Testis (tissue), 3 donors: Measurements from ENCODE around the gene KCNH6. TPM values are rescaled to one million over a fixed set of nuclear protein-coding genes. Genes with fewer than 3 reads are reported as not detected.

ENCODE experiments used
- DNase-seq: peaks from one replicate; pipeline ENCODE4 v3.0.0-alpha.2; 2019
- H3K27ac ChIP-seq, 2 donors: fragments of 200-600 bp; sonication (generic); one replicate each; pipeline ENCODE4 v1.5.1; 2019
- H3K27me3 ChIP-seq: fragments of 200-600 bp; sonication (generic); one replicate; pipeline ENCODE4 v1.5.1; 2019
- H3K36me3 ChIP-seq: fragments of 200-600 bp; sonication (generic); one replicate; pipeline ENCODE4 v1.5.1; 2017; ENCODE audit warnings: low read depth; ENCODE audit errors: missing control alignments
- H3K4me1 ChIP-seq: fragments of 200-600 bp; sonication (generic); one replicate; pipeline ENCODE4 v1.5.1; 2019
- H3K4me3 ChIP-seq, 2 donors: fragments of 200-600 bp; sonication (generic); one replicate each; pipeline ENCODE4 v1.5.1; 2017 to 2019
- H3K9me3 ChIP-seq: fragments of 200-600 bp; sonication (generic); one replicate; pipeline ENCODE4 v1.5.1; 2017
- POLR2A ChIP-seq: fragments of 450-650 bp; IDR thresholded peaks from one replicate; pipeline ENCODE4 v1.6.1; 2017; ENCODE audit warnings: antibody characterized with exemption, mild to moderate bottlenecking, moderate library complexity
- WGBS, 2 donors: methylation state at CpG; one replicate each; pipeline ENCODE4 v1.1.5; 2018; 5-methylcytosine and 5-hydroxymethylcytosine counted together
- intact Hi-C: fragments of 100-400 bp; cut with DNase I; formaldehyde crosslinking; loops from one replicate; pipeline ENCODE4 v1.15.1; 2023; ENCODE audit warnings: low total_unique reads
- polyA plus RNA-seq: library from polyadenylated mRNA; stranded (reverse); fragments of 350-450 nt; fragmentation: Illumina TruSeq; extraction: RNeasy Lipid Tissue Mini Kit (QIAGEN cat#74804); gene quantifications from one replicate; pipeline ENCODE4 v1.2.3, GENCODE V29; 2014; ENCODE audit warnings: low read depth, low replicate concordance; ENCODE audit not compliant: insufficient read depth
- total RNA-seq, 2 donors: library from RNA; depleted of rRNA; stranded (reverse); fragments of >200 nt; gene quantifications; one replicate each; pipeline ENCODE4 v1.2.3, GENCODE V29; 2016
- TF ChIP-seq, protein P1 (sequence below), 3 experiments: fragments of 450-650 bp in 2 of 3; fragments of 200-600 bp in 1 of 3; sonication (generic) in 1 of 3; IDR thresholded peaks; one replicate each; pipeline ENCODE4 v1.5.1; 2016 to 2019; ENCODE audit warnings: antibody characterized with exemption in 3 of 3, mild to moderate bottlenecking in 2 of 3, moderate library complexity in 1 of 3

KCNH6 gene
- total and polyA plus RNA-seq, 3 donors from 2014 or later = 0.79 to 1.7 (median 0.99) TPM

GRCh38 chr17:63549289-63549945 is 26.3 kb downstream of the KCNH6 start:
- no peaks in the 10 kb centered on the region for H3K27me3 ChIP-seq
- DNase-seq = no peak
- intact Hi-C loops = loop anchor here (10.0 kb wide), 1 partner anchor 115 kb away; no protein-coding TSS in a partner anchor
- peaks cover 17% of the 10 kb centered on the region for H3K4me1 ChIP-seq
- no peaks in the 10 kb centered on the region for H3K9me3 ChIP-seq
- no peaks in the 10 kb centered on the region for H3K36me3 ChIP-seq
- 20 to 22% methylated on average over 13 of the region's 18 CpGs for WGBS, 2 donors
- TF ChIP-seq, protein P1, sequence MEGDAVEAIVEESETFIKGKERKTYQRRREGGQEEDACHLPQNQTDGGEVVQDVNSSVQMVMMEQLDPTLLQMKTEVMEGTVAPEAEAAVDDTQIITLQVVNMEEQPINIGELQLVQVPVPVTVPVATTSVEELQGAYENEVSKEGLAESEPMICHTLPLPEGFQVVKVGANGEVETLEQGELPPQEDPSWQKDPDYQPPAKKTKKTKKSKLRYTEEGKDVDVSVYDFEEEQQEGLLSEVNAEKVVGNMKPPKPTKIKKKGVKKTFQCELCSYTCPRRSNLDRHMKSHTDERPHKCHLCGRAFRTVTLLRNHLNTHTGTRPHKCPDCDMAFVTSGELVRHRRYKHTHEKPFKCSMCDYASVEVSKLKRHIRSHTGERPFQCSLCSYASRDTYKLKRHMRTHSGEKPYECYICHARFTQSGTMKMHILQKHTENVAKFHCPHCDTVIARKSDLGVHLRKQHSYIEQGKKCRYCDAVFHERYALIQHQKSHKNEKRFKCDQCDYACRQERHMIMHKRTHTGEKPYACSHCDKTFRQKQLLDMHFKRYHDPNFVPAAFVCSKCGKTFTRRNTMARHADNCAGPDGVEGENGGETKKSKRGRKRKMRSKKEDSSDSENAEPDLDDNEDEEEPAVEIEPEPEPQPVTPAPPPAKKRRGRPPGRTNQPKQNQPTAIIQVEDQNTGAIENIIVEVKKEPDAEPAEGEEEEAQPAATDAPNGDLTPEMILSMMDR (IDR thresholded peaks at IDR 0.05) = no peak
- H3K27ac ChIP-seq = peak overlapping the region; percentile 90 to 92
- H3K4me3 ChIP-seq = peak overlapping the region; percentile 84 to 94

DNA sequence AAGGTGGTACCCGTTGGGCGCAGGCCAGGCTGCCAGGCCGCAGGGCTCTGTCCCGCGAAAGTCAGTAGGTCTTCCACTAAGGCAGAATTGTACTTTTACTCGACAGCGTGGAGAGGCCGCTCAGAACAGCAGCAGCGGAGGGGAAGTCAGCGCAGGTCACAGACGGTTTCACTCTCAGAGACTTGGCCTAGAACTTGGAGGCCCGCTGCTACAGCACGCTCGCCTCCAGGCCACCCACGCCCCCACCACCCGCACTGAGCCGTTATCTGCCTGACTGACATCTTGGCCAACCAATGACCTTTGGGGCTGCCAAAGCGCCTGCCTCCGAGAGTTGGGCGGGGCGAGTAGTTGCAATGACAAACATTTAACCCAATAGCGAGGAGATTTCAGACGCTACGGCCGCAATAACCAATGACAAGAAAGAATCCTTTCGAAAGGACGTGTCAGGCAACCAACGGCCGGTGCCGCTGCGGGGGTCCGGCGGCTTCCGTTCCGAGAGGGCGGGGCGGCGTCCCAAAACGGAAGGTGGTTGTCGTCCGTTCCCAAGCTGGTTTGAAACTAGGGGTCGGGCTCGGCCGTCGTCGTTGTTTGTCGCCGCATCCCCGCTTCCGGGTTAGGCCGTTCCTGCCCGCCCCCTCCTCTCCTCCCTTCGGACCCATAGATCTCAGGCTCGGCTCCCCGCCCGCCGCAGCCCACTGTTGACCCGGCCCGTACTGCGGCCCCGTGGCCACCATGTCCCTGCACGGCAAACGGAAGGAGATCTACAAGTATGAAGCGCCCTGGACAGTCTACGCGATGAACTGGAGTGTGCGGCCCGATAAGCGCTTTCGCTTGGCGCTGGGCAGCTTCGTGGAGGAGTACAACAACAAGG is 27.0 kb downstream of the KCNH6 start, which contains the start of gene DCAF7:
TSS of gene DCAF7 (plus strand) at position 532 of the 871 bp plus-strand sequence. CDS start at position 733, 201 bp downstream.
- no peaks in the 10 kb centered on the region for H3K9me3 ChIP-seq
- H3K27me3 ChIP-seq = no peaks in the 10 kb centered on the region
- TF ChIP-seq, protein P1 (IDR thresholded peaks at IDR 0.05) = no peak
- no peak for TF ChIP-seq POLR2A
- intact Hi-C loops = loop anchor here (10.0 kb wide), 1 partner anchor 115 kb away; no protein-coding TSS in a partner anchor
- H3K4me3 ChIP-seq = peak within 1 kb of the TSS; percentile 84 to 94
- WGBS, 2 donors = 0 to 1% methylated on average over 34 to 65 of the region's 72 CpGs
- peak within 1 kb of the TSS; percentile 90 to 92 for H3K27ac ChIP-seq
- no peaks in the 10 kb centered on the region for H3K36me3 ChIP-seq
- peaks cover 18% of the 10 kb centered on the region for H3K4me1 ChIP-seq
- peak; percentile 100 for DNase-seq

- H3K4me1 ChIP-seq = peaks cover 25% of the 10 kb centered on the region
- intact Hi-C loops = no loop called here
- peak; percentile 32 for DNase-seq
Measured at GRCh38 chr17:63550817-63551639, 27.9 kb downstream of the KCNH6 start.

GRCh38 chr17:63552211-63552610 is 29.1 kb downstream of the KCNH6 start:
- H3K9me3 ChIP-seq = no peaks in the 10 kb centered on the region
- DNase-seq = no peak
- intact Hi-C loops = no loop called here
- no peaks in the 10 kb centered on the region for H3K36me3 ChIP-seq
- peak overlapping the region in 1 of 2 donors; percentile 84 for H3K4me3 ChIP-seq
- 41 to 44% methylated on average over 6 of the region's 6 CpGs for WGBS, 2 donors
- no peaks in the 10 kb centered on the region for H3K27me3 ChIP-seq
- peaks cover 25% of the 10 kb centered on the region for H3K4me1 ChIP-seq
- TF ChIP-seq, protein P1 (IDR thresholded peaks at IDR 0.05) = no peak
- no peak for TF ChIP-seq POLR2A
- no peak overlapping the region for H3K27ac ChIP-seq

More at GRCh38 chr17:63550817-63551639, 27.9 kb downstream of the KCNH6 start:
- Histone ChIP-seq H3K4me3 (peak overlapping the region; percentile 84 to 94), H3K27me3 (no peaks in the 10 kb centered on the region), H3K36me3 (no peaks in the 10 kb centered on the region), H3K27ac (peak overlapping the region; percentile 67 to 90), H3K9me3 (no peaks in the 10 kb centered on the region)
- 1% methylated on average over 22 to 27 of the region's 32 CpGs for whole genome bisulfite sequencing, 2 donors
- TF ChIP-seq POLR2A = no peak
- TF ChIP-seq, protein P1 (IDR thresholded peaks at IDR 0.05) = no peak
